Dendritic cell treated with granulocyte-macrophage colony-stimulating factor and Interleukin-4, amounts not matched to agents 40 ng/mL and 50 ng/mL, for 4 days (primary cell): ENCODE data around the gene SERPINB2.
A peak's percentile ranks its signal among the peaks of the same experiment; 100 is the strongest.

Source experiments
- H3K27ac Mint-ChIP-seq: one replicate; pipeline ENCODE4 v1.8.0; 2022; ENCODE audit warnings: mild to moderate bottlenecking, mixed read lengths
- H3K27me3 Mint-ChIP-seq: one replicate; pipeline ENCODE4 v1.8.0; 2022; ENCODE audit warnings: mild to moderate bottlenecking, mixed read lengths
- H3K36me3 Mint-ChIP-seq: one replicate; pipeline ENCODE4 v1.8.0; 2022; ENCODE audit warnings: low read depth, mixed read lengths
- H3K4me1 Mint-ChIP-seq: one replicate; pipeline ENCODE4 v1.8.0; 2022; ENCODE audit warnings: low read depth, mixed read lengths
- H3K4me3 Mint-ChIP-seq: one replicate; pipeline ENCODE4 v1.8.0; 2022; ENCODE audit warnings: mild to moderate bottlenecking, moderate library complexity, mixed read lengths
- H3K9me3 Mint-ChIP-seq: one replicate; pipeline ENCODE4 v1.8.0; 2022; ENCODE audit warnings: mixed read lengths
- intact Hi-C: fragments of 100-400 bp; cut with micrococcal nuclease; formaldehyde crosslinking; loops from one replicate; pipeline ENCODE4 v1.15.0; 2022

The SERPINB2 gene

GRCh38 chr18:63887424-63887823 is at the start of gene SERPINB2:
Gene SERPINB2 (plus strand): TSS chr18:63887705. CDS start chr18:63891445, 3,740 bp downstream.
- H3K27ac Mint-ChIP-seq: peak within 1 kb of the TSS; percentile 7
- no peaks in the 10 kb centered on the region for H3K36me3 Mint-ChIP-seq
- peaks cover 54% of the 10 kb centered on the region for H3K4me1 Mint-ChIP-seq
- no peak within 1 kb of the TSS for H3K4me3 Mint-ChIP-seq
- intact Hi-C loops: no loop called here
- no peaks in the 10 kb centered on the region for H3K27me3 Mint-ChIP-seq
- H3K9me3 Mint-ChIP-seq: no peaks in the 10 kb centered on the region

- Mint-ChIP-seq H3K36me3 (no peaks in the 10 kb centered on the region), H3K27me3 (no peaks in the 10 kb centered on the region), H3K27ac (no peak overlapping the region), H3K4me3 (no peak overlapping the region), H3K9me3 (no peaks in the 10 kb centered on the region), H3K4me1 (no peaks in the 10 kb centered on the region)
- intact Hi-C loops: no loop called here
Measured at GRCh38 chr18:63843008-63843407, 44.5 kb upstream of the SERPINB2 start.

GRCh38 chr18:63844254-63844653 is 43.3 kb upstream of the SERPINB2 start:
- intact Hi-C loops: loop anchor here (1.0 to 2.0 kb wide), 3 partner anchors 20 to 326 kb away; no protein-coding TSS in a partner anchor
- Mint-ChIP-seq H3K27me3 (no peaks in the 10 kb centered on the region), H3K4me1 (no peaks in the 10 kb centered on the region), H3K9me3 (no peaks in the 10 kb centered on the region), H3K36me3 (no peaks in the 10 kb centered on the region), H3K4me3 (no peak overlapping the region), H3K27ac (no peak overlapping the region)

- Mint-ChIP-seq H3K36me3 (no peaks in the 10 kb centered on the region), H3K27ac (no peak overlapping the region), H3K9me3 (no peaks in the 10 kb centered on the region), H3K27me3 (no peaks in the 10 kb centered on the region), H3K4me1 (no peaks in the 10 kb centered on the region), H3K4me3 (no peak overlapping the region)
- intact Hi-C loops: loop anchor here (5.0 kb wide), 1 partner anchor 271 kb away; no protein-coding TSS in a partner anchor
Measured at GRCh38 chr18:63848159-63848558, 39.3 kb upstream of the SERPINB2 start.

- Mint-ChIP-seq H3K4me1 (no peaks in the 10 kb centered on the region), H3K9me3 (no peaks in the 10 kb centered on the region), H3K27me3 (no peaks in the 10 kb centered on the region), H3K27ac (no peak overlapping the region), H3K4me3 (no peak overlapping the region), H3K36me3 (no peaks in the 10 kb centered on the region)
- intact Hi-C loops: no loop called here
Measured at GRCh38 chr18:63850020-63850419, 37.5 kb upstream of the SERPINB2 start.

GRCh38 chr18:63850636-63851035 is 36.9 kb upstream of the SERPINB2 start:
- Mint-ChIP-seq H3K36me3 (no peaks in the 10 kb centered on the region), H3K4me1 (no peaks in the 10 kb centered on the region), H3K27ac (no peak overlapping the region), H3K27me3 (no peaks in the 10 kb centered on the region), H3K4me3 (no peak overlapping the region), H3K9me3 (no peaks in the 10 kb centered on the region)
- intact Hi-C loops: no loop called here

- Mint-ChIP-seq H3K4me1 (peaks cover 25% of the 10 kb centered on the region), H3K9me3 (no peaks in the 10 kb centered on the region), H3K27me3 (no peaks in the 10 kb centered on the region), H3K27ac (no peak overlapping the region), H3K36me3 (no peaks in the 10 kb centered on the region), H3K4me3 (no peak overlapping the region)
- intact Hi-C loops: no loop called here
Measured at GRCh38 chr18:63858456-63858855, 29.0 kb upstream of the SERPINB2 start.

- H3K27me3 Mint-ChIP-seq: no peaks in the 10 kb centered on the region
- intact Hi-C loops: no loop called here
- H3K36me3 Mint-ChIP-seq: no peaks in the 10 kb centered on the region
- H3K4me3 Mint-ChIP-seq: no peak overlapping the region
- no peak overlapping the region for H3K27ac Mint-ChIP-seq
- peaks cover 25% of the 10 kb centered on the region for H3K4me1 Mint-ChIP-seq
- H3K9me3 Mint-ChIP-seq: no peaks in the 10 kb centered on the region
Measured at GRCh38 chr18:63859781-63860475, 27.6 kb upstream of the SERPINB2 start.

GRCh38 chr18:63860531-63860930 is 27.0 kb upstream of the SERPINB2 start:
- H3K27ac Mint-ChIP-seq: no peak overlapping the region
- intact Hi-C loops: no loop called here
- H3K4me1 Mint-ChIP-seq: peaks cover 25% of the 10 kb centered on the region
- H3K9me3 Mint-ChIP-seq: no peaks in the 10 kb centered on the region
- no peaks in the 10 kb centered on the region for H3K36me3 Mint-ChIP-seq
- no peaks in the 10 kb centered on the region for H3K27me3 Mint-ChIP-seq
- H3K4me3 Mint-ChIP-seq: no peak overlapping the region

- intact Hi-C loops: no loop called here
Measured at GRCh38 chr18:63867368-63868125, 20.0 kb upstream of the SERPINB2 start.

GRCh38 chr18:63868546-63868945 is 19.0 kb upstream of the SERPINB2 start:
- intact Hi-C loops: no loop called here
- H3K27ac Mint-ChIP-seq: no peak overlapping the region
- peaks cover 16% of the 10 kb centered on the region for H3K9me3 Mint-ChIP-seq

More at GRCh38 chr18:63867368-63868125, 20.0 kb upstream of the SERPINB2 start:
- Mint-ChIP-seq H3K4me1 (peaks cover 28% of the 10 kb centered on the region), H3K27me3 (no peaks in the 10 kb centered on the region), H3K36me3 (no peaks in the 10 kb centered on the region), H3K9me3 (peaks cover 16% of the 10 kb centered on the region), H3K27ac (no peak overlapping the region), H3K4me3 (no peak overlapping the region)

GRCh38 chr18:63869374-63869773 is 18.1 kb upstream of the SERPINB2 start:
- Mint-ChIP-seq H3K36me3 (no peaks in the 10 kb centered on the region), H3K4me3 (peak overlapping the region; percentile 5), H3K27ac (peak overlapping the region; percentile 70), H3K27me3 (no peaks in the 10 kb centered on the region), H3K4me1 (peaks cover 29% of the 10 kb centered on the region), H3K9me3 (peaks cover 16% of the 10 kb centered on the region)
- intact Hi-C loops: no loop called here

More at GRCh38 chr18:63868546-63868945, 19.0 kb upstream of the SERPINB2 start:
- Mint-ChIP-seq H3K4me1 (peaks cover 29% of the 10 kb centered on the region), H3K27me3 (no peaks in the 10 kb centered on the region), H3K4me3 (no peak overlapping the region), H3K36me3 (no peaks in the 10 kb centered on the region)

- H3K4me3 Mint-ChIP-seq: no peak overlapping the region
- H3K27ac Mint-ChIP-seq: peak overlapping the region; percentile 70
- intact Hi-C loops: no loop called here
- no peaks in the 10 kb centered on the region for H3K27me3 Mint-ChIP-seq
- peaks cover 16% of the 10 kb centered on the region for H3K9me3 Mint-ChIP-seq
- H3K36me3 Mint-ChIP-seq: no peaks in the 10 kb centered on the region
- H3K4me1 Mint-ChIP-seq: peaks cover 29% of the 10 kb centered on the region
Measured at GRCh38 chr18:63869851-63870250, 17.7 kb upstream of the SERPINB2 start.

GRCh38 chr18:63871836-63872235 is 15.7 kb upstream of the SERPINB2 start:
- Mint-ChIP-seq H3K9me3 (peaks cover 16% of the 10 kb centered on the region), H3K4me3 (no peak overlapping the region), H3K36me3 (no peaks in the 10 kb centered on the region), H3K27me3 (no peaks in the 10 kb centered on the region), H3K4me1 (peaks cover 27% of the 10 kb centered on the region), H3K27ac (no peak overlapping the region)
- intact Hi-C loops: no loop called here
